HFF-Myc (cell line): ENCODE results near the gene TMEM86A.
A peak's percentile ranks its signal among the peaks of the same experiment; 100 is the strongest.
"Not testable (repeated sequence)": the region's sequence is repeated elsewhere in the genome, so short reads cannot be mapped to it uniquely, and the experiment has no call there.

Experiments used
- DNase-seq: peaks from one replicate; pipeline ENCODE4 v3.0.0-alpha.2; 2011; ENCODE audit warnings: low read depth; ENCODE audit errors: extremely low read depth
- H3K4me3 ChIP-seq: replicated peaks from 2 replicates; pipeline ENCODE4 v1.5.1; 2011; ENCODE audit warnings: low read depth, mild to moderate bottlenecking, control low read depth, low read length
- TF ChIP-seq, protein P1 (sequence below): IDR thresholded peaks from 2 replicates; pipeline ENCODE4 v1.5.1; 2012; ENCODE audit warnings: mild to moderate bottlenecking, low read depth, low read length, control low read depth; ENCODE audit errors: missing control alignments

The TMEM86A gene

DNA sequence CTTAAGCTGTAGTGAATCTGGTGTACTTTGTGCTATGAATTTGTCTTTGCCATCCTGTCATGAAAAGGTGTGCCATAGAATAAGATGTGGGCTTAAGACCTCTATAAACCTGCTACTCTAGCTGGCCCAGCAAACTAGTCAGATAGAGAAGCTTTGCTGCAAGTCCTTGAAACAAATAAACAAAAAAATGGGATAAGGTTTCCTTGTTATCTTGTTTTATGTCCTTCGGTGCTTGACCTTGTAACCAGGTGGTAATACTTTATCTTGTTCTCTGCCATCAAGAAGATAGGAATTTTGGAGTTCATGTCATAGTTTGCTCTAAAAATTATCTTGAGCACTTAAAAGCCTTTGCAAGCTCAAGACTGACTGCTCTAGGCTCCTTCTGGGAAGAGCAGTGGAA lies 14.3 kb upstream of the TMEM86A start:
- no peak overlapping the region for H3K4me3 ChIP-seq
- no peak for DNase-seq
- TF ChIP-seq, protein P1, sequence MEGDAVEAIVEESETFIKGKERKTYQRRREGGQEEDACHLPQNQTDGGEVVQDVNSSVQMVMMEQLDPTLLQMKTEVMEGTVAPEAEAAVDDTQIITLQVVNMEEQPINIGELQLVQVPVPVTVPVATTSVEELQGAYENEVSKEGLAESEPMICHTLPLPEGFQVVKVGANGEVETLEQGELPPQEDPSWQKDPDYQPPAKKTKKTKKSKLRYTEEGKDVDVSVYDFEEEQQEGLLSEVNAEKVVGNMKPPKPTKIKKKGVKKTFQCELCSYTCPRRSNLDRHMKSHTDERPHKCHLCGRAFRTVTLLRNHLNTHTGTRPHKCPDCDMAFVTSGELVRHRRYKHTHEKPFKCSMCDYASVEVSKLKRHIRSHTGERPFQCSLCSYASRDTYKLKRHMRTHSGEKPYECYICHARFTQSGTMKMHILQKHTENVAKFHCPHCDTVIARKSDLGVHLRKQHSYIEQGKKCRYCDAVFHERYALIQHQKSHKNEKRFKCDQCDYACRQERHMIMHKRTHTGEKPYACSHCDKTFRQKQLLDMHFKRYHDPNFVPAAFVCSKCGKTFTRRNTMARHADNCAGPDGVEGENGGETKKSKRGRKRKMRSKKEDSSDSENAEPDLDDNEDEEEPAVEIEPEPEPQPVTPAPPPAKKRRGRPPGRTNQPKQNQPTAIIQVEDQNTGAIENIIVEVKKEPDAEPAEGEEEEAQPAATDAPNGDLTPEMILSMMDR: no peak

DNA sequence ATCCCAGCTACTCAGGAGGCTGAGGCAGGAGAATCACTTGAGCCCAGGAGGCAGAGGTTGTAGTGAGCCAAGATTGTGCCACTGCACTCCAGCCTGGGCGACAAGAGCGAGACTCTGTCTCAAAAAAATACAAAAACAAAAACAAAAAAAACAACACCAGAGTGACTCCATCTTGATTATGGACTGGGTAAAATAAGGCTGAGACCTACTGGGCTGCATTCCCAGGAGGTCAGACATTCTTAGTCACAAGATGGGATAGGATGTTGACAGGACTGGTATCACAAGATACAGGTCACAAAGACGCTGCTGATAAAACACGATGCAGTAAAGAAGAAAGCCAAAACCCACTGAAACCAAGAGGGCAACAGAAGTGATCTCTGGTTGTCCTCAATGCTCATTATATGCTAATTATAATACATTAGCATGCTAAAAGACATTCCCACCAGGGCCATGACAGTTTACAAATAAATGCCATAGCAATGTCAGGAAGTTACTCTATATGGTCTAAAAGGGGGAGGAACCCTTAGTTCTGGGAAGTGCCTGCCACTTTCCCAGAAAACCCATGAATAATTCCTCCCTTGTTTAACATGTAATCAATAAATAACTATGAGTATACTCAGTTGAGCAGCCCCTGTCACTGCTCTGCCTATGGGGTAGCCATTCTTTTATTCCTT lies 7.0 kb upstream of the TMEM86A start:
- H3K4me3 ChIP-seq, DNase-seq: not testable (repeated sequence)

DNA sequence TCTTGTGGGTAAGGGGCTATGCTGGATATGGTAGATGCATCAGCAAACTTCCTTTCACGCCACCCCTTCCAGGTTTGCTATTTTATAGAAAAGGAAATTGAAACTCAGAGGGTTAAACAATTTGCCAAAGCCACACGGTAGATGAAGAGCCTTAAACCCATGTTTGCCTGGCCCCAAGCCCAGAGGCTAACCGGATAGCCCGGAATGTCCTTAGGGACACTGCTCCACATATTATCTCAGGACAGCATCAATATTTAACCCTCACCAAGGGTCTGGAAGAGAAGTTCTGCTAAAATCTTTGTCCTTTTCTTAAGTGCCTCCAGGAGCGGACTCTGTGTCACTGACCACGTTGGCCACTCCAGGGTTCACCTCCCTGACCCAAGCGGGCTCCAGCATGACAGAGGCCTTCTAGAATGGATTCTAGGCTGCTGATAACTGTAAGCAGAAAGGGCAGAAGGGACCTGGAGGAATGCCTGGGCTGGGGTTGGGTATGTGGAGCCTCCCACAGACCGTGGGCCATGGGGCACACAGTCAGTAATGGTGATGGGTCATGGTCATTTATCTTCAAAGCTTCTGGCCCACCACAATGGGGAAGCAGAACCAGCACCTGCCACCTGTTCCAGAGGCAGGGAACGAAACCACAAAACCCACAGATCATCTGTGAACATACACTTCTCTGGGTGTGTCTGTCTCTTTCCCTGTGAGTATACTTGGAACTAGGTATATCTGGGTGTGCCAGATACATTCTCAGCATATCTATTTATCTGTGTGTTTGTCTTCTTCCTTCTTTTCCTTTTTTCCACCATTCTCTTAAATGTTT lies 5.4 kb upstream of the TMEM86A start:
- H3K4me3 ChIP-seq: no peak overlapping the region
- TF ChIP-seq, protein P1: no peak
- DNase-seq: no peak

DNA sequence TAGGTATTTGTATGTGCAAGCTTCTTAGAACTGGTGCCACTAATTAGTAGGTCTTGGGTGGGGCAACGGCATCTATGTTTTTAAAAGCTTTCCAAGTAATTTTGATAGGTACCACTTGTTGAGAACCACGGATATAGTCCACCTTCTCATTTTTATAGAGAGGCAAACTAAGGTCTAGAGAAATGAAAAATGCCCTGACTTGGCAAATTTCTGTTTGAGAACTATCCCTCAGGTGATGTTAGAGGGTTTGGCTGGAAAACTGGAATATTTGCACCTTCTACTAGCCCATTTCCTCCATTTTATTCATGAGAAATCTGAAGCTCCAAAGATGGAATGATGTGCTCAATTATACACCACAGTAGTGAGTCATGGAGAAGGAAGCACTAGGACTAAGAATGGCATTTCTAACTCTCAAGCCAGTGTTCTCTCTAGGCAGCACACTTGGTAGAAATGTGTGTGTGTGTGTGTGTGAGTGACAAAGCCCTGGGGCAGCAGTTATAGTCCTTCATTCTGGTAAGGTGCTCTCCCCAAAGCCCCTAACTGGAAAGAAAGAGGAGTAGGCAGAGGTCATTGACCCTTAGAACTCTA lies 1.8 kb upstream of the TMEM86A start:
- H3K4me3 ChIP-seq: no peak overlapping the region
- TF ChIP-seq, protein P1: no peak
- no peak for DNase-seq

DNA sequence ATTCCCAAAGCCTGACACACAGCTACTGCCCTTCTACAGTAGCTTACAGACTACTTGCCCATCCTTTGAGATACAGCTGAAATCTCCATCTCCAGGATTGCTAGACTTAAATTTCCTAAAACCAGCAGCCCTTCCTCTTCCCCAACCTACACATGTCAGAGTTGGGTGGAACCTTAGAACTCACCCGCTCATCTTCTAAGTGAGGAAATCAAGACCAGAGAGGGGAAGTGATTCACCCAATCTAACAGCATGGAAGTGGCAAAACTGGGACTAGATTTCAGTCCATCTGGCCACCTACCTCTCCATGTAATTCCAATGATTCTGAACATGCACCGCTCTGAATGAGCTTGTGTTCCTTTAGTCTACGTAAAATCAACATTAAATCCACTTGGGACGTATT lies 1.0 kb upstream of the TMEM86A start:
- no peak overlapping the region for H3K4me3 ChIP-seq
- DNase-seq: no peak
- TF ChIP-seq, protein P1: no peak

DNA sequence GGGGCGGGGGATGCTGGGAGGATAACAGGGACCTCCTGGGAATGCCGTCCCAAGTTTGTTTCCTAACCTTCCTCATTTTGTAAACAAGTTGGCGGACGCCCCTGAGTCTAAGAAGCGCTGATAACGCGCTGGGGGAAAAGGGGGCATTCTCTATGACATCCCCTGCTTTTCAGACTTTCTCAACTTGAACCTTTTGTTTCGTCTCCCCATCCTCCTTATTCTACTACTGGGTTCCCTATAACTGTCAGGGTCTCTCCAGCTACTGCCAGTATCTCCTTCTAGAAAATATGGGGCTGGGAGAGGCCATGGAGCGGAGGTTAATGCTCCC lies 654 bp downstream of the TMEM86A start:
- no peak for DNase-seq
- TF ChIP-seq, protein P1: no peak
- H3K4me3 ChIP-seq: peak overlapping the region; percentile 50

DNA sequence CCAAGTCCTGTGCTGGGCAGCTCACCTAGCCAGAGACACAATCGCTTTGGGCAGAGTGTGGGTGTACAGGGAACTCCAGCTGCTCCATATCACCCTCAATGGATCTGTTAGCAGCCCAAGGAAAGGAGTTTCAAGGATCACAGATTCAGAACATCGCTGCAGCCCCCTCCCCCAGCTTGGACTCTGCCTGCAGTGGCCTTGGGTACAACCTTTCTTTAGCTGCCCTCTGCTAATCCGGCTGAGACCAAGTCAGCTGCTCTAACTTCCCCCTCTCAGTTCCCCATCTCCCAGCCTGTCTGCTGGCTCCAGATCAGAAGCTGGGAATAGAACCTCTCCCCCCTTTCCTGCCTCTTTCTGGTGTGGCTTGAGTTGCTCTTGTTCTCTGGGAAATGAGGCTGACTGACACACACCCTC lies 1.3 kb downstream of the TMEM86A start:
- TF ChIP-seq, protein P1: no peak
- H3K4me3 ChIP-seq: no peak overlapping the region
- DNase-seq: no peak
